ENCODE measurements around the gene WDR19. TPM values are rescaled to one million over a fixed set of nuclear protein-coding genes. Genes with fewer than 3 reads are reported as not detected.

WDR19 gene
- total RNA-seq, 1 experiment from 2014 or later, result 11.9 TPM

- POLR2A ChIA-PET, result no interaction called here
- H3K27me3 ChIP-seq (replicated peaks; ENCODE audit: control insufficient read depth, insufficient read depth, low read length), result no peaks in the 10 kb centered on the region
- TF ChIP-seq, protein P1, sequence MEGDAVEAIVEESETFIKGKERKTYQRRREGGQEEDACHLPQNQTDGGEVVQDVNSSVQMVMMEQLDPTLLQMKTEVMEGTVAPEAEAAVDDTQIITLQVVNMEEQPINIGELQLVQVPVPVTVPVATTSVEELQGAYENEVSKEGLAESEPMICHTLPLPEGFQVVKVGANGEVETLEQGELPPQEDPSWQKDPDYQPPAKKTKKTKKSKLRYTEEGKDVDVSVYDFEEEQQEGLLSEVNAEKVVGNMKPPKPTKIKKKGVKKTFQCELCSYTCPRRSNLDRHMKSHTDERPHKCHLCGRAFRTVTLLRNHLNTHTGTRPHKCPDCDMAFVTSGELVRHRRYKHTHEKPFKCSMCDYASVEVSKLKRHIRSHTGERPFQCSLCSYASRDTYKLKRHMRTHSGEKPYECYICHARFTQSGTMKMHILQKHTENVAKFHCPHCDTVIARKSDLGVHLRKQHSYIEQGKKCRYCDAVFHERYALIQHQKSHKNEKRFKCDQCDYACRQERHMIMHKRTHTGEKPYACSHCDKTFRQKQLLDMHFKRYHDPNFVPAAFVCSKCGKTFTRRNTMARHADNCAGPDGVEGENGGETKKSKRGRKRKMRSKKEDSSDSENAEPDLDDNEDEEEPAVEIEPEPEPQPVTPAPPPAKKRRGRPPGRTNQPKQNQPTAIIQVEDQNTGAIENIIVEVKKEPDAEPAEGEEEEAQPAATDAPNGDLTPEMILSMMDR (IDR thresholded peaks at IDR 0.05; ENCODE audit: insufficient read depth in 1 of 2, low read depth in 1 of 2, low read length in 1 of 2, severe bottlenecking in 1 of 2, unreplicated experiment in 1 of 2), result no peak
- CTCF ChIA-PET, result no interaction called here
- no peaks in the 10 kb centered on the region for H3K9me3 Mint-ChIP-seq (ENCODE audit: unreplicated experiment)
- no peak for DNase-seq
- H3K4me1 Mint-ChIP-seq (ENCODE audit: low read depth, unreplicated experiment), result peaks cover 23% of the 10 kb centered on the region
- peaks cover 31% of the 10 kb centered on the region for H3K4me1 ChIP-seq
- peaks cover 42% of the 10 kb centered on the region for H3K36me3 Mint-ChIP-seq (ENCODE audit: insufficient read depth, unreplicated experiment)
- H3K4me3 ChIP-seq (ENCODE audit: low read depth, low read length), result no peak overlapping the region
- no peaks in the 10 kb centered on the region for H3K9me3 ChIP-seq
- H3K4me3 Mint-ChIP-seq (ENCODE audit: unreplicated experiment), result no peak overlapping the region
- no TSS peak for BruUV-seq (replicated peaks)
- no peaks in the 10 kb centered on the region for H3K27me3 Mint-ChIP-seq (ENCODE audit: insufficient read depth, unreplicated experiment)
- H3K27ac Mint-ChIP-seq (ENCODE audit: unreplicated experiment), result no peak overlapping the region
- intact Hi-C loops (cut with micrococcal nuclease; ENCODE audit: unreplicated experiment), result no loop called here
- H3K36me3 ChIP-seq (ENCODE audit: control insufficient read depth, insufficient read depth, low read length), result no peaks in the 10 kb centered on the region; the same call in 1 of the 2 replicates
These were observed 144.2 kb downstream of the WDR19 start for GRCh38 chr4:39326468-39326977.

- no peaks in the 10 kb centered on the region; the same call in 1 of the 2 replicates for H3K36me3 ChIP-seq (ENCODE audit: control insufficient read depth, insufficient read depth, low read length)
- peaks cover 13% of the 10 kb centered on the region for H3K4me1 ChIP-seq
- Mint-ChIP-seq H3K4me3 (ENCODE audit: unreplicated experiment) (no peak overlapping the region), H3K27ac (ENCODE audit: unreplicated experiment) (no peak overlapping the region), H3K36me3 (ENCODE audit: insufficient read depth, unreplicated experiment) (peaks cover 35% of the 10 kb centered on the region), H3K27me3 (ENCODE audit: insufficient read depth, unreplicated experiment) (no peaks in the 10 kb centered on the region), H3K9me3 (ENCODE audit: unreplicated experiment) (no peaks in the 10 kb centered on the region), H3K4me1 (ENCODE audit: low read depth, unreplicated experiment) (peaks cover 20% of the 10 kb centered on the region)
- CTCF ChIA-PET, result interaction anchor here (1.1 kb wide), 1 partner anchor 36 kb away, joined by 3 read pairs; the partner anchor contains the start of gene RFC1
- H3K4me3 ChIP-seq (ENCODE audit: low read depth, low read length), result no peak overlapping the region
- TF ChIP-seq, protein P1 (IDR thresholded peaks at IDR 0.05; ENCODE audit: insufficient read depth in 1 of 2, low read depth in 1 of 2, low read length in 1 of 2, severe bottlenecking in 1 of 2, unreplicated experiment in 1 of 2), result no peak
- POLR2A ChIA-PET, result no interaction called here
- intact Hi-C loops (cut with micrococcal nuclease; ENCODE audit: unreplicated experiment), result no loop called here
- no peak for DNase-seq
- H3K27me3 ChIP-seq (replicated peaks; ENCODE audit: control insufficient read depth, insufficient read depth, low read length), result no peaks in the 10 kb centered on the region
- H3K9me3 ChIP-seq, result no peaks in the 10 kb centered on the region
- no TSS peak for BruUV-seq (replicated peaks)
These were observed 148.0 kb downstream of the WDR19 start for GRCh38 chr4:39330353-39330752.

- DNase-seq, result no peak
- no TSS peak for BruUV-seq (replicated peaks)
- Histone ChIP-seq H3K36me3 (ENCODE audit: control insufficient read depth, insufficient read depth, low read length) (no peaks in the 10 kb centered on the region; the same call in 1 of the 2 replicates), H3K4me1 (peaks cover 8% of the 10 kb centered on the region; the same call in 1 of the 2 replicates), H3K4me3 (ENCODE audit: low read depth, low read length) (no peak overlapping the region), H3K9me3 (no peaks in the 10 kb centered on the region), H3K27me3 (replicated peaks; ENCODE audit: control insufficient read depth, insufficient read depth, low read length) (no peaks in the 10 kb centered on the region)
- CTCF ChIA-PET, result interaction anchor here (1.1 kb wide), 1 partner anchor 35 kb away, joined by 3 read pairs; the partner anchor contains the start of gene RFC1
- no peak overlapping the region for H3K27ac Mint-ChIP-seq (ENCODE audit: unreplicated experiment)
- H3K9me3 Mint-ChIP-seq (ENCODE audit: unreplicated experiment), result no peaks in the 10 kb centered on the region
- POLR2A ChIA-PET, result no interaction called here
- H3K36me3 Mint-ChIP-seq (ENCODE audit: insufficient read depth, unreplicated experiment), result peaks cover 27% of the 10 kb centered on the region
- intact Hi-C loops (cut with micrococcal nuclease; ENCODE audit: unreplicated experiment), result no loop called here
- no peak overlapping the region for H3K4me3 Mint-ChIP-seq (ENCODE audit: unreplicated experiment)
- TF ChIP-seq, protein P1 (IDR thresholded peaks at IDR 0.05; ENCODE audit: insufficient read depth in 1 of 2, low read depth in 1 of 2, low read length in 1 of 2, severe bottlenecking in 1 of 2, unreplicated experiment in 1 of 2), result no peak
- H3K27me3 Mint-ChIP-seq (ENCODE audit: insufficient read depth, unreplicated experiment), result no peaks in the 10 kb centered on the region
- H3K4me1 Mint-ChIP-seq (ENCODE audit: low read depth, unreplicated experiment), result peaks cover 20% of the 10 kb centered on the region
These were observed 148.9 kb downstream of the WDR19 start for GRCh38 chr4:39331191-39331590.

Other genes starting within 250 kb of the WDR19 start
- gene TMEM156, start 150.1 kb upstream of the WDR19 start, total RNA-seq (2022), result not detected in 2 replicates
- 74.6 and 96.5 TPM in 2 replicates for gene KLHL5, start 120.3 kb upstream of the WDR19 start, total RNA-seq (2022)
- 58.8 and 63.4 TPM in 2 replicates for gene RFC1, start 183.8 kb downstream of the WDR19 start, total RNA-seq (2022)
- gene KLB, start 224.4 kb downstream of the WDR19 start, total RNA-seq (2022), result 2.2 TPM in 2 replicates

All from Caco-2 (cell line).